ENCODE results near the gene CTNNA3. TPM values are rescaled to one million over a fixed set of nuclear protein-coding genes. Genes with fewer than 3 reads are reported as not detected.

Gene CTNNA3
- total and polyA plus RNA-seq, 2 donors (not counting 3 experiments of a cell fraction or from before 2014, with no cell fraction given) = not detected

GRCh38 chr10:67115972-67116371 lies 580.0 kb downstream of the CTNNA3 start:
- H3K9ac ChIP-seq (replicated peaks; ENCODE audit: extremely low read depth, insufficient read depth, low read length) = no peak overlapping the region
- FAIRE-seq = no peak
- no peaks in the 10 kb centered on the region for H3K36me3 ChIP-seq (ENCODE audit: control insufficient read depth in 2 of 2, extremely low read depth in 1 of 2, insufficient read depth in 2 of 2, low read length in 2 of 2)
- CTCF ChIA-PET = no interaction called here
- H3K4me2 ChIP-seq (ENCODE audit: insufficient read depth, low read length) = no peak overlapping the region
- peak; percentile 9 for DNase-seq (ENCODE audit: low read depth, low spot score)
- TF ChIP-seq MYC (IDR thresholded peaks at IDR 0.05; ENCODE audit: low read depth, low read length) (no peak), EZH2 (IDR thresholded peaks at IDR 0.05; ENCODE audit: borderline replicate concordance, low read depth, low read length, severe bottlenecking) (no peak), CTCF (IDR thresholded peaks at IDR 0.05; ENCODE audit: extremely low read depth in 1 of 2, insufficient read depth in 1 of 2, low read depth in 1 of 2, low read length in 2 of 2) (no peak), POLR2AphosphoS5 (IDR thresholded peaks at IDR 0.05; ENCODE audit: insufficient read depth, low read depth, low read length) (no peak), FOS (IDR thresholded peaks at IDR 0.05; ENCODE audit: borderline replicate concordance, insufficient read depth, low read length) (no peak), JUN (IDR thresholded peaks at IDR 0.05; ENCODE audit: borderline replicate concordance, insufficient read depth, insufficient read length, low read depth) (no peak)
- TF ChIP-seq, protein P1, sequence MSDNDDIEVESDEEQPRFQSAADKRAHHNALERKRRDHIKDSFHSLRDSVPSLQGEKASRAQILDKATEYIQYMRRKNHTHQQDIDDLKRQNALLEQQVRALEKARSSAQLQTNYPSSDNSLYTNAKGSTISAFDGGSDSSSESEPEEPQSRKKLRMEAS (IDR thresholded peaks at IDR 0.05; ENCODE audit: insufficient read depth, insufficient read length) = no peak
- H3K9me1 ChIP-seq (replicated peaks; ENCODE audit: control insufficient read depth, extremely low read depth, insufficient read depth, low read length) = no peaks in the 10 kb centered on the region
- no peak overlapping the region for H3K4me3 ChIP-seq (replicated peaks in 1 of 3; ENCODE audit: insufficient read depth in 1 of 3, low read depth in 1 of 3, low read length in 3 of 3)
- no TSS peak for BruUV-seq (replicated peaks)
- POLR2A ChIA-PET = no interaction called here
- no peak overlapping the region for H2AFZ ChIP-seq (ENCODE audit: low read depth, low read length)
- no peaks in the 10 kb centered on the region for H3K79me2 ChIP-seq (ENCODE audit: control insufficient read depth, insufficient read depth, low read length)
- intact Hi-C loops (cut with micrococcal nuclease) (no loop called here), dilution Hi-C loops (cut with MboI; ENCODE audit: extremely low pct_ligation_motif_present, low sequenced_read_pairs) (no loop called here)
- H3K9me3 ChIP-seq (replicated peaks; ENCODE audit: control insufficient read depth, insufficient read depth, low read length) = no peaks in the 10 kb centered on the region
- no peak overlapping the region for H3K27ac ChIP-seq (ENCODE audit: insufficient read depth, low read depth, low read length)
- no peaks in the 10 kb centered on the region for H3K27me3 ChIP-seq (ENCODE audit: control insufficient read depth in 2 of 2, insufficient read depth in 2 of 2, low read length in 2 of 2)
- no peaks in the 10 kb centered on the region for H4K20me1 ChIP-seq (replicated peaks; ENCODE audit: control insufficient read depth, extremely low read depth, insufficient read depth, low read length)
- H3K4me1 ChIP-seq (ENCODE audit: control insufficient read depth, extremely low read depth, insufficient read depth, low read length) = no peaks in the 10 kb centered on the region
